GM19193 (cell line): ENCODE data around the gene SNX9.

Experiments used
- POLR2A ChIP-seq: IDR thresholded peaks from 4 replicates; pipeline ENCODE4 v1.6.1; 2011; ENCODE audit not compliant: insufficient read depth, insufficient read length; ENCODE audit errors: extremely low read depth

Gene SNX9

GRCh38 chr6:157978021-157978783 is 155.2 kb downstream of the SNX9 start:
- TF ChIP-seq POLR2A, result no peak

- no peak for TF ChIP-seq POLR2A
Measured at GRCh38 chr6:157980288-157981131, 157.5 kb downstream of the SNX9 start.

GRCh38 chr6:157981132-157981394 is 158.0 kb downstream of the SNX9 start:
- no peak for TF ChIP-seq POLR2A

DNA sequence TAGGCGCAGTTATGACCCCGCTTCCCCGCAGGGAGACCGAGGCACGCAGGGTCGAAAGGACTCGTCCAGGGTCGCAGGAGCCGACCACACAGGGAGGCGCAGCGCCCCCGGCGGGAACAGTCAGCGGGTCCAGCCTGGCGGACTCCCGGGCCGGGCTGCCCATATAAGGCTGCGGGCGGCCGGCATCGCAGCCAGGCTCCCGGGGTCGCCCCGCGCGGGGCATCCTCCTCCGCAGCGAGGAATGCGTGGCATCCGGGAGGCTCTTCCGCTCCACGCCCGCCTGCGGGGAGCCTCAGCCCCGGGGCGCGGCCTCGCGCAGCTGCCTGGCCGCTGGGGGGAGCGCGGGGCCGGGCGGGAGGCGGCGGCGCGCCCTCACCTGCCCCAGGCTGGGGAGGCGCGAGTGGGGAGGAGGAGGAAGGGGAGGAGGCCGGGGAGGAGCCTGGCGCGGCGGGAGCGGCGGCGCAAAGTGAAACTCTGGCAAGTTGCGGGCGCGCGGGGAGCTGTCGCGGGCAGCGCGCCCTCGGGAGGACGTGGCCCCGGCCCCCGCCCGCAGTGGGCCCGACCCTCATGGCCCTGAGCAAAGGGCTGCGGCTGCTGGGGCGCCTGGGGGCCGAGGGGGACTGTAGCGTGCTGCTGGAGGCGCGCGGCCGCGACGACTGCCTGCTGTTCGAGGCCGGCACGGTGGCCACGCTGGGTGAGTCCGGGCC is 158.5 kb downstream of the SNX9 start, which contains the start of gene SYNJ2:
Gene SYNJ2, plus strand, starts transcription at position 469 of the 707 bp plus-strand sequence. Its CDS starts 99 bp downstream, at position 568.
- TF ChIP-seq POLR2A, result no peak

GRCh38 chr6:157982102-157982562 is 159.1 kb downstream of the SNX9 start:
- TF ChIP-seq POLR2A, result no peak

DNA sequence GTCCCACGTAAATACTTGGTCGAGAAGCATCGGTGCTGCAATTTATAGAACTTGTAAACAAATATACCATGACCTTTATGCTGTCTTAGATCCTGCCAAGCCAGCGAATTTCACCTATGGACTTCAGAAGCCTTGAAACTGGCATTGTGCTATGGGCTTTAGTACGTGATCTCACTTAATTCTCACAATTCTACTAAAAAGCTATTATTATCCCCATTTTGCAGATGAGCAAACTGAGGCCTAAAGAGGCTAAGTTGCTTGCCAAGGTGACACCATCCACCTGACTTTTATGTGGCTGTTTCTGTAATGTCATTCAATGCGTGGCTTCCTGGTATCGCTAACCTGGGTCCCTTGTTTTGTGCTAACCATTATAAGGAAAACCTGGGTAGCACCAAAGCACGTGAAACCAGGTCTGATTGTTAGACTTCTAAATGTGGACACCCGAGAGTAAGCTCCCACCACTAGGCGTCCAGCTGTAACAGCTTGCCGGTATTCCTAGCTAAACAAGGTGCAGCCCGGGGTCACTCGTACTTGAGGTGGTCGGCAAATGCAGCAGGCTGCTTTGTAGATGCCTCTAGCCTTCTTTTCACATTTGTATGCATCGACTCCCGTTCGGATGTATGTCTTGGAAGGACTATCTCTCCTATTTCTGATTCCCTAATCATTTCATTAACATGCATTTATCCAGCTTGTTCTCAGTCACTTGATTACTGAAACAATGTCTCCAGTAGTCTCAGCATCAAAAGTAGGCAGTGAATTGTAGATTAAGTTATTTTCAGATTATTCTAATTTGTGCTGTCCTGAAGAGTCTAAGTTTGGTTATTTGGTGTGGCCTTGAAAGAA is 159.7 kb downstream of the SNX9 start:
- no peak for TF ChIP-seq POLR2A

DNA sequence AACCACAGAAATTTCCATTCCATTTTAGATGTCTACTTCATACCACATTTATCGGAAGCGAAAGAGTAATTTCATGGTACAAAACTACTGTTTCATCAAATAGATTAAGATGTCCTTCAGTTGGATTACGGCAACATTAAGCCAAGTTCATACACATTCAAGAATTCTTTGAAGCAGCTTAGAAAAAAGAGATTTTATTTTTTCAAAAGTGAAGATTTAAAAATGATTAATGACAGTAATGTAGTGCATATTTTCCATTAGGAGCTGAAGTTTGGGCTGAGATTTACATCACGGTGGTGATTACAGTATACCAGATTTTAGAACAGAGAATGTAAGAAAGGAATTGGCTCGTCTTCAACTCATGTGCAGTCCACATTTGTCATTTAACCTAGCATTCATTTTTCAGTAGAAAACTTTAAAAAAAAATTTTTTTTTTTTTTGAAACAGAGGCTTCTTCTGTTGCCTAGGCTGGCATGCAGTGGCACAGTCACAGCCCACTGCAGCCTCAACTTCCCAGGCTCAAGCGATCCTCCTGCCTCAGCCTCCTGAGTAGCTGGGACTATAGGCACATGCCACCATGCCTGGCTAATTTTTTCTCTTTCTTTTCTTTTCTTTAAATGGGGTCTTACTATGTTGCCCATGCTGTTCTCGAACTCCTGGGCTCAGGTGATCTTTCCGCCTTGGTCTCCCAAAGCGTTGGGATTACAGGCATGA is 160.5 kb downstream of the SNX9 start:
- TF ChIP-seq POLR2A, result no peak

DNA sequence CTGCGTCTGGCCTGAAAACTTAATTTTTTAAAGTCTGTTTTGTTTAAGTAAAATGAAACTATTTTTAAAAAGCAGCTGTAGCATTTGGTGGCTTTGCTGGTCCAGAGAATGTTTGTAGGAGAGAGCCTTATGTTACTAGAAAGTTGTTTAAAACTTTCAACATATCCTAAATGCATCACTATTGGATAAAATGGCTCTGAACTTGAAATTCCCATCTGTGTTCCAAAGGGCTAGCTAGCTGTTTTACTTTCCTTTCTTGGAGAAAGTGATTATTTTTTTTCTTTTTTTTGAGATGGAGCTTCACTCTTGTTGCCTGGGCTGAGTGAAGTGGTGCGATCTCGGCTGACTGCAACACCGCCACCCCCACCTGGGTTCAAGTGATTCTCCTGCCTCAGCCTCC is 161.1 kb downstream of the SNX9 start:
- no peak for TF ChIP-seq POLR2A

DNA sequence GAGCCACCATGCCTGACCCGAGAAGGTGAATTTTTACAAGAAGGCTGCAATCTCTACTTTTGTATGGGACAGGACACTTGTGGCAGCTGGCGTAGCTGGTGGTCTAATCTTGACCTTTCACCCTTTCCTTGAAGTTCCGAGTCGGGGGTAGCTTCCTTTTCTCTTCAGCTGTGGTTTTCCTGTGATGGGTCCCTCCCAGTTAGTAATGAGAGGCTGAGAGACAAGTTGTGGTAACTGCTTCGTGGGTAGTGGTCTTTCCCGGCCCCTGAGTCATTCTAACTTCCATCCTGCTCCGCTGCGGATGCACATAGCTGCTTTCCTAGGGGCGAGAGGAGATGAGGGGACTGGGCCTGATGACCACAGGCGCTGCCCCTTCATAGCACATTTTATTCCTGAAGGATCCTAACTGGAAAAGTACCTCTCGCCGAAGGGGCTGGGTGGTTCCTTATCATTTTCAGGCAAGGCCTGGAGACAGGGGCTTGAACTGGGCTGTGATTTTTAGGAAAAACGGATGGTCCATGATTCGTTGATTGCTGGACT is 161.7 kb downstream of the SNX9 start:
- TF ChIP-seq POLR2A, result no peak

- TF ChIP-seq POLR2A, result no peak
Measured at GRCh38 chr6:157985378-157986155, 162.5 kb downstream of the SNX9 start.

- TF ChIP-seq POLR2A, result no peak
Measured at GRCh38 chr6:157987788-157988699, 165.0 kb downstream of the SNX9 start.

DNA sequence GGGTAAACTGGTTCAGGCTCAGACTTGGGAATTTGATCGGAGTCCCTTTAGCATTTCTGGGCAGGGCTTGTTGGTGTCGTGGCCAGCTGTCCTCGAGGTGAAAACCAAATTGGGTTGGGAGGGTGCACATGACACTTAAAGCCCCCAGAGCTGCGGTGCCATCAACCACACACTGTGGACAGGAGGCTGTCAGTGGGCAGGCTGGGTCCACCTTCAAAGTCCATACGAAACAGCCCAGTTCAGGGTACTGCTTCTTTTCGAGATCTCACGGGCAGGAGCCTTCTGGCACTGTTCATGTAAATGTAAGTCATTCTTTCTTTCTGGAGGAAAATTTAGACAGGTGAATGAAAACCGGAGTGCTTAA is 165.6 kb downstream of the SNX9 start:
- no peak for TF ChIP-seq POLR2A
